HG03103 (cell line): Measurements from ENCODE around the gene FAM83B.
"Not testable (repeated sequence)": the region's sequence is repeated elsewhere in the genome, so short reads cannot be mapped to it uniquely, and the experiment has no call there.

Experiments
- ATAC-seq: cut with Tn5 transposase; IDR thresholded peaks from one replicate; pipeline ENCODE4 v1.9.1; 2021; ENCODE audit warnings: low read depth; ENCODE audit not compliant: unreplicated experiment

Gene FAM83B

DNA sequence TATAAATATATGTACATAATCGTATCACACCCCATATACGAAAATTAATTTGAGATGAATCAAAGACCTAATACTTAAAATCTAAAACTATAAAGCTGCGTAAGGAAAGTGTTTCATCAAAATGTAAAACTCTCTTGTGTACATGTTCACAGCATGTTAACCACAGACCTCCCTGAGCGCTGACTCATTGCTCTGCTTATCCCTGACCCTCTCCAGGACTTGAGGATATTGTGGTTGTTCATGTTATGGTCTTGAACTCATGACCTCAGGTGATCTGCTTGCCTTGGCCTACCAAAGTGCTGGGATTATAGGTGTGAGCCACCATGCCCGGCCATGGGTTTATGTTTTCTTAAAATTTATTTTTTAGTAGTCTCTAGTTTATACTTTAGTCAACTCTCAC, 14.2 kb downstream of the FAM83B start:
- no peak for ATAC-seq

GRCh38 chr6:54861905-54862616, 15.5 kb downstream of the FAM83B start:
- no peak for ATAC-seq

- ATAC-seq, result no peak
Measured at GRCh38 chr6:54864272-54864671, 17.7 kb downstream of the FAM83B start.

DNA sequence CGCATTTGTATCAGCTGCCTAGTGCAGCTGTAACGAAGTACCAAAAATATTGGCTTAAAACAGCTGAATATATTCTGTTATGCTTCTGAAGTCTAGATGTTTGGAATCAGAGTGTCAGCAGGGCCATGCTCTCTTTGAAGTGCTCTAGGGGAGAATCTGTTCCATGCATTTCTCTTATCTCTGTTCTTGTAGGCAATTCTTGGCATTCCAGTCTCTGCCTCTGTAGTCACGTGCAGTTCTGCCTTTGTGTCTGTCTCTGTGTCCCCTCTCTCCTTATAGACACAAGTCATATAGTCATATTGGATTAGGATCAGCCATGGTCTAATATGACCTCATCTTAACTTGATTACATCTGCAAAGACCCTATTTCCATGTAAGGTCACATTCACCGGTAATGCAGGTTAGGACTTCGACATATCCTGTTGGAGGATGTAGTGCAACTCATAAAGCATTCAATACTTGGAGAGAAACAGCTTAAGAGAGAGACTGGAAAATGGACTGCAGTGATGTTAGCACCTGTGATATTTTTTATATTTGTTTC, 18.6 kb downstream of the FAM83B start:
- ATAC-seq, result no peak

GRCh38 chr6:54868556-54868955, 22.0 kb downstream of the FAM83B start:
- ATAC-seq, result no peak

GRCh38 chr6:54873599-54873998, 27.0 kb downstream of the FAM83B start:
- ATAC-seq, result no peak

- ATAC-seq, result no peak
Measured at GRCh38 chr6:54874349-54875048, 27.9 kb downstream of the FAM83B start.

GRCh38 chr6:54875539-54875938, 29.0 kb downstream of the FAM83B start:
- no peak for ATAC-seq

DNA sequence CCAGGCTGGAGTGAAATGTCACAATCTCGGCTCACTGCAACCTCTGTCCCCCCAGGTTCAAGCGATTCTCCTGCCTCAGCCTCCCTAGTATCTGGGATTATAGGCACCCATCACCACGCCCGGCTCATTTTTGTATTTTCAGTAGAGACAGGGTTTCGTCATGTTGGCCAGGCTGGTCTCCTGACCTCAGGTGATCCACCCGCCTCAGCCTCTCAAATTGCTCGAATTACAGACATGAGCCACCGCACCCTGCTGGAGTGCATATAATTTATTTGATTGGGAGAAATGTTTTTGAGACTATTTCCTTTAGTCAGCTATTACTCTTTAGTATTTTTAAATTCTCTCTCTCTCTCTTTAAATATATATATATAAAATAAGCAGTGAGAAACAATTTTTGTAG, 29.8 kb downstream of the FAM83B start:
- ATAC-seq, result no peak

DNA sequence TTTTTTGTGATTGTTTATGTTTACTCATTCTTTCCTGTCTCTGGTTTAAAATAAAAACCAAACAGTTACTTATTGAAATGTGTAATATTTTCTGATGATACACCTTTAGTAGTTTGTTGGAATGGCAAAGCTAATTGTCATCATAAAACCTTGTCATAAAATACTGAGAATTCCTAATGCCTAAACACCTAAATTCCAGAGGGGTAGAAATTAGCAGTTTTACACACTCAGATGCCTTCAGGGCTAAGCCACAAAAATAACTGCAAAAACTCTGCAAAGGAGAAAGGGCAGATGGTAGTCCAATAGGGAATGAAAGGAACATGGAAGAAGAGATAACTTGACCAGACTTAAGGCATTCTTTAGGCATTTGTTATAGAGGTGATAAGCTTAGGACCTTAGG, 30.3 kb downstream of the FAM83B start:
- no peak for ATAC-seq

- no peak for ATAC-seq
Measured at GRCh38 chr6:54877713-54878317, 31.2 kb downstream of the FAM83B start.

DNA sequence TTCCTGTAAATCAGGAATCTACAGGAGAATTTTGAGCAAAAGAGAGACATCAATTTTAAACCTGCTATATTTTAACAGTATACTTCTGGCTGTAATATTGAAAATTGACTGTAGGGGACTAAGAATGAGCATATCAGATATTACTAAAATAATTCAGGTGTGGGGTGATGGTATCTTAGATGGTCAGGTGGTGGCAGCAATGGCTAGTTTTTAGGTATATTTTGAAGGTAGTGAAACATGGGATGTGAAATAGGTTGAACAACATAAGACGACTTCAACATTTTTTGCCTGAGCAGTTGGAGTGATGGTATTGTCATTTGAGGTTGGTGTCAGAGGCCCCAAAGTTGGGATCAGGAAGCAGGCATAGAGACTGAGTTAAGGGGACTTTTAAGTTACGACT, 32.1 kb downstream of the FAM83B start:
- no peak for ATAC-seq

DNA sequence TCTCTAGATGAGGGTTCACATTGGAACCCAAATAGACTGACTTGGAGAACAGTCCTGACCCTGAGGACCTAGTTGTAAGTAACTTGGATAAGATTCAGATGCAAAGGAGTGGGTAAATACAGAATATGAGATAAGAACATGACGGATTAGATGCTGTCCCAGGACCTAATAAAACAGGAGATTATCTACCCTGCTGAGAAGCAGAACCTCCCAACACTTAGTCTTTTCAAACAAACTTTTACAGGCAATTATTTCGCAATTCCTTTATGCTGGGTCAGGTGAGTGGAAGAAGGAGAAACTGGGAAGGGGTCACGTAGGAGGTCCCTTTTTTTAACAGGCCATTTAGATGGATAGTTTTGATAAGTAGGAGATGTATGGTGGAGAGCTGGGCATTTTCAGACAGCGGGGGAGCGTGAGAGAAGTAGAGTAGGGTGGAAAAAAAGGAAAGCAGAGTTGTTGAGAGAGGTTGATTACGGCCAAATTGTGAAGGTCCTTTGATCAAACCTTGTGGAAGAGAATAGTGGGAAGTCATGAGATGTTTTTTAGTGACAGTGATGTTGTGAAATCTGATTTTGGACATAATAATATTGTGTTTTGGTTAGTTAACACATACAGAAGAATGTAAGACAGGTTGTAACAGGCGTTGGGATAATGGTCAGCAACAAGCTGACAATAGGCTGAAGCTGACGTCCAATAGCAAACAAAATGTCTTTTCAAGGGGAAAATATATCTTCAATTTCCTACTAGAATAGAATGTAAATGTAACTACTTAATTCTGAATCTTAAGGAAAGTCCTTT, 32.8 kb downstream of the FAM83B start:
- ATAC-seq, result no peak

- ATAC-seq, result no peak
Measured at GRCh38 chr6:54881067-54881730, 34.6 kb downstream of the FAM83B start.

- ATAC-seq, result not testable (repeated sequence)
Measured at GRCh38 chr6:54881891-54882290, 35.3 kb downstream of the FAM83B start.

GRCh38 chr6:54886932-54887584, 40.5 kb downstream of the FAM83B start:
- ATAC-seq, result no peak

DNA sequence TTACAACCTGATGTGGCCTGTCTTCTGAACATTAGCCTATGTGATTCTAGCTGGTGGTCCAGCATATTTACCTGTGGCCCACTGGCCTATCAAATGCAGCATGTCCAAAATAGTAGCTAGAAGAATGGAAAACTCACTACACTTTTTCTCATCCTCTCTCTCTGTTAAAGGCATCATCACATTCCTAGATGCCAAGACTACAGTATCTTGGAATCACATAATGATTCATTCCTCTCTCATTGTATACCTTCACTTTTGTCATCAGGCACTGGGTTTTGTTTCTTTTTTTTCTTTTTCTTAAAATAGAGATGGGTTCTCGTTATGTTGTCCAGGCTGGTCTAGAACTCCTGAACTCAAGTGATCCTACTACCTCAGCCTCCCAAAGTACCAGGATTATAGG, 45.0 kb downstream of the FAM83B start:
- ATAC-seq, result no peak

- no peak for ATAC-seq
Measured at GRCh38 chr6:54892831-54893230, 46.3 kb downstream of the FAM83B start.

DNA sequence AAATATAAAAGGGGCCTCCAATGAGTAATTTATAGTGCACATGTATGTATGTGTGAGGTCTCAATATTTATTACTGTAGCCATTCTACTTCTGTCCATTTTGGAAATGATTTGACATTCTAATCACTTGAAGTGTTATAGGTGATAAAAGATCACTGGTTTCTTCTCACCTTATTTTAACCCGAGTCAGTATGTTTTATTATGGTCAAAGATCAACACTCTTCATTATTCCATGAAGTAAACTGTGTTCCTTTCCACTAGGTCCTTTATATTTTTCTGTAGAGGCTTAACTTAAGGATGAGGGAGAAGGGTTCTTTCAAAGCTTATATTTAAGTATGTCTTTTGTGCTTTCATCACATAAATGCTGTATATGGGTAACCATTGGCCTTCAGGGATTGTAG, 47.2 kb downstream of the FAM83B start:
- no peak for ATAC-seq

- ATAC-seq, result no peak
Measured at GRCh38 chr6:54896302-54896701, 49.7 kb downstream of the FAM83B start.
